ENCODE results near the gene STK11IP. TPM values are rescaled to one million over a fixed set of nuclear protein-coding genes. Genes with fewer than 3 reads are reported as not detected.

The STK11IP gene
- total and polyA plus RNA-seq, 9 of the 15 experiments (the other 6 are each of a cell fraction or from before 2014, with no cell fraction given): 0.52 to 21.7 (median 5.6) TPM

- TF ChIP-seq TFE3 (CRISPR knock-in tag; IDR thresholded peaks at IDR 0.05) (no peak), NCOR1 (IDR thresholded peaks at IDR 0.05) (no peak), KAT7 (CRISPR knock-in tag; IDR thresholded peaks at IDR 0.05; ENCODE audit: borderline replicate concordance) (no peak), LEF1 (IDR thresholded peaks at IDR 0.05) (no peak), SMARCA5 (IDR thresholded peaks at IDR 0.05) (no peak), POLR2H (tag; IDR thresholded peaks at IDR 0.05; ENCODE audit: low read depth) (no peak), FOXK1 (CRISPR knock-in tag; IDR thresholded peaks at IDR 0.05; ENCODE audit: borderline replicate concordance) (no peak), SMC3 (conservative IDR thresholded peaks at IDR 0.05; ENCODE audit: insufficient read depth, low read depth, low read length) (no peak), ARID1B (IDR thresholded peaks at IDR 0.05) (no peak; the same call in 1 of the 2 replicates), NONO (IDR thresholded peaks at IDR 0.05; ENCODE audit: low read depth in 2 of 2, low read length in 1 of 2) (no peak), ZNF174 (CRISPR knock-in tag; IDR thresholded peaks at IDR 0.05) (no peak), MCM7 (IDR thresholded peaks at IDR 0.05) (no peak), GMEB1 (CRISPR knock-in tag; IDR thresholded peaks at IDR 0.05) (no peak), NKRF (IDR thresholded peaks at IDR 0.05; ENCODE audit: borderline replicate concordance) (no peak), NBN (IDR thresholded peaks at IDR 0.05; ENCODE audit: low read depth) (no peak), E2F1 (CRISPR knock-in tag; IDR thresholded peaks at IDR 0.05) (no peak), NFE2 (IDR thresholded peaks at IDR 0.05; ENCODE audit: low read depth) (peak; percentile 59), MEF2A (IDR thresholded peaks at IDR 0.05; ENCODE audit: control insufficient read depth, low read depth, low read length) (no peak), EHMT2 (IDR thresholded peaks at IDR 0.05) (no peak), MTA2 (IDR thresholded peaks at IDR 0.05; ENCODE audit: low read depth) (no peak), PRDM10 (IDR thresholded peaks at IDR 0.05; ENCODE audit: partially characterized antibody) (no peak)
Measured at GRCh38 chr2:219656526-219656925, 58.9 kb downstream of the STK11IP start (continued).

Data from K562 (cell line).